ENCODE data around the gene UBE3B.

GRCh38 chr12:109501299-109501698 lies 23.9 kb downstream of the UBE3B start:
- TF ChIP-seq EZH2phosphoT487 (IDR thresholded peaks at IDR 0.05) (no peak), EZH2 (IDR thresholded peaks at IDR 0.05) (no peak), CTCF (IDR thresholded peaks at IDR 0.05) (no peak)
